Mesenteric fat pad (tissue), 1 donor: ENCODE measurements around the gene CKAP2L. TPM values are rescaled to one million over a fixed set of nuclear protein-coding genes. Genes with fewer than 3 reads are reported as not detected.
A peak's percentile ranks its signal among the peaks of the same experiment; 100 is the strongest.
"Not testable (repeated sequence)": the region's sequence is repeated elsewhere in the genome, so short reads cannot be mapped to it uniquely, and the experiment has no call there.

Experiments
- DNase-seq: peaks from one replicate; pipeline ENCODE4 v3.0.0-alpha.2; 2020; ENCODE audit warnings: low spot score
- total RNA-seq: library from RNA; stranded (reverse); fragmentation: NEBNext Ultra II Directional; extraction: Animal tissue kit (Norgen Biotek cat#: 25700); gene quantifications from one replicate; pipeline ENCODE4 v1.2.1, GENCODE V29; 2021
- donor health status: DM: yes; HTN: yes; CAD: no.

Gene CKAP2L
- total RNA-seq, 1 donor from 2014 or later: not detected

DNA sequence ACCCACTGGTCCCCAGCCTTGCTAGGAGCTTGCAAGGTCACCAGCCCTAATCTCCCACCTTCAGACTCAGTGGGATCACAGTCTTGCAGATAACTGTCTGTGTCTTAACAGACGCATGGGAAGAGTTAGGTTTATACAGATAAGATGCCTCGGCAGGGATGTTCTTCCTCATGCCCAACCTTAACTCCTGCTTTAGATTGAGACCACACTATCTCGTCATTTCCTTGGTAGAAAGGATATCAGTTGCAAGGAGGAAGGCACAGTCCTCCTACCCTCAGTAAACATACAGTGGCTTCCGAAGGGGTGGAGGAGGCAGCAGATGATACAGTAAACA, 36.4 kb downstream of the CKAP2L start:
- no peak for DNase-seq

DNA sequence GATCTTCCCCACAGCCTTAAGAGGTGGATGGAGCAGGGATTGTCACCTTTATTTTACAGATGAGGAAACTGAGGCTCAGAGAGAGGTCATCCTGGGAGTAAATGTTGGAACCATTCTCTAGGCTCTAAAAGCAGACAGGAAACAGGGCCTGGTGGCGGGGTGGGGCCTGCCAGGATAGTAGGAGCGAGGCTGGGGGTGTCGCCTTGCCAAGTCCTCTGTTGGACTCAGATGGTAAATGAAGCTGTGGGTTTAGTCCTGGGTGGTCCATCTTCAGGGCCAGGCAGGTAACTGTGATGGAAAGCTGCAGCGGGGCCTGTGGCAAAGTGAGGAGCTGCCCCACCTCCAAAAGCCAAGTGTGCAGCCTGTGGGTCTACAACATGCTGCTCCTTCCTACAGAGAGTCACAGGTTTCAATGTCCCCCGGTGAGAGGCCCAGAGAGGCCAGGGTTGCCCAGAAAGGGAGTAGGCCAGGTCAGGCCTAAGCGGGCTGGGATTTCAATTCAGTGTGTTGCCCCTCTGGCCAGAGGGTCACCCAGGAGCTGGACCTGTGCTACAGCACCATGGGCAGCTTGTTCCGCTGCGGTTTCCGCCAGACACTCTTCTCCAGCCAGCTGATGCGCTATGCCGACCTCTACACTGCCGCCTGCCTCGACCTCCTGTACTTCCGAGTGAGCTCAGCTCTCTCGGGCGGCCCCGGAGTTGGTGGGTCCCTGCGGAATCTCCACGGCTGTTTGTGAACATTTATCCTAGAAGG, 37.0 kb downstream of the CKAP2L start:
- DNase-seq: peak; percentile 87

DNA sequence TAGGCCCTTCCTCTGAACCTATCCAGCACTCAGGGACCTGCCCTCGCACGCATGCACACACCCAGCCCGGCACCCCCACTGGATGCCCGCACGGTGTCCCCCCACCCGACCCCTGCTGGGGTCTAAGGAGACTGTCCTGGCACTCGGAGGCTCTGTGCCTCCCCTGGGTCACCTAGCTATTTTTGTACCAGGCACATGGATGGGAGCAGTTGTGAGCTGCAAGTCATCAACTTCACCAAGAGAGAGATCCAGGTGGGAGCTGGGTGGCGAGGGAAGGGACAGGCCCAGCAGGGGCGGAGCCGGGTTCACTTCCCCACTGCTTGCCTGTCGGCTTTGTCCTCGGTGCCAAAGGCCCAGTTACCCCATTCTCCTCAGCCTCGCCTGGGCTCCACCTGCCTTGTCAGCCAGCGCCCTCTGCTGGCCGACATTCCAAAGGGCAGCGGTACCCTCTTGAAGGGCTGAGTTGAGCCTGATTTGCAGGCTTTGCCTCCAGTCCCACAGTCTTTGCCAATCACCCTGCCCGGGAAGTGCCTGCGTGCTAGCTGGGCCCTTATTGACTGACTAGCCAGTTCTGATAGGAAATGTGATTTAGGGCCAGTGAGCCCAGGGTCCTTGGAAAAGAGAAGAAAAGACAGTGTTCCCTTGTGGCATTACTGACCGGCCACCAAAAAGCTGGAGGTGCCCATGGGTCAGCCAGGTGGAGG, 37.8 kb downstream of the CKAP2L start:
- peak; percentile 96 for DNase-seq

DNA sequence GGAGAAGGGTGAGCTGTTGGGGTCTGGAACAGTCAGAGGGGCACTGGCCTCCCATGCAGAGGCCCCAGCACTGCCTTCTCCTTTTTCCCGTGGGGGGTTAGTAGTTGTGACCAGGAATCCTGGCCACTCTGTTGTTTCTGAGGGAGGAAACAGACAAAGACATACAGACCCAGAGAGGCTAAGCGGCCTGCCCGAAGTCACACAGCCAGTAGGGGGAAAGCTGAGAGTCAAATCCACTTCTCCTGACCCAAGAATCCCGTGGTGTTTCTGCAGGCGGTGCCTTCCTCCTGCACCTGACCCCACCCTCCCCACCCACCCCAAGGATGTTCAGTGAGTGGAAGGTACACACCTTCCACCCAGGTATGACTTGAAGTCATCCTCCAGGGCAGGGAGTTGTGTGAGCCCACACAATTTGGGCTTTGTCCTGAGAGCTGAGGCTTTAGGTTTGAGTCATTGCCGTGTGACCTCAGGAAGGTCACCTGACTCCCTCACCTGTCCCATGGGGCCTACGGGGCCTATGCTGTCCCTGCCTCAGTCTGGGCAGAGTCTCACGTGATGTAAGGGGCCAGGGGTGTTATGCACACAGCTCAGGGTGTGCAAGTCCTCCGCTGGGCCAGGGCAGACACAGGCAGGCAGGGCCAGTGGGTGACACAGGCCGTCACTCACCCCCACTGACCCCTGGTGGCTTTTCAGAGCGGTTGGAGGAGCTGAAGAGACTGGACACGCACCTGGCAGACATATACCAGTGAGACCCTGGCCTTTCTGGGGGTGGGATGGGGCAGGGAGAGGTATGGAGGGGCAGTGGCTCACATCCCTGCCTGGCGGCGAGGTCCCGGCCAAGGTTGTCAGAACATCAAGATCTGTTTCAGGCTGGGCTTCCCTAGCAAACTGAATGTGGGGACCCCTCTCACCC, 38.6 kb downstream of the CKAP2L start:
- peak; percentile 53 for DNase-seq

DNA sequence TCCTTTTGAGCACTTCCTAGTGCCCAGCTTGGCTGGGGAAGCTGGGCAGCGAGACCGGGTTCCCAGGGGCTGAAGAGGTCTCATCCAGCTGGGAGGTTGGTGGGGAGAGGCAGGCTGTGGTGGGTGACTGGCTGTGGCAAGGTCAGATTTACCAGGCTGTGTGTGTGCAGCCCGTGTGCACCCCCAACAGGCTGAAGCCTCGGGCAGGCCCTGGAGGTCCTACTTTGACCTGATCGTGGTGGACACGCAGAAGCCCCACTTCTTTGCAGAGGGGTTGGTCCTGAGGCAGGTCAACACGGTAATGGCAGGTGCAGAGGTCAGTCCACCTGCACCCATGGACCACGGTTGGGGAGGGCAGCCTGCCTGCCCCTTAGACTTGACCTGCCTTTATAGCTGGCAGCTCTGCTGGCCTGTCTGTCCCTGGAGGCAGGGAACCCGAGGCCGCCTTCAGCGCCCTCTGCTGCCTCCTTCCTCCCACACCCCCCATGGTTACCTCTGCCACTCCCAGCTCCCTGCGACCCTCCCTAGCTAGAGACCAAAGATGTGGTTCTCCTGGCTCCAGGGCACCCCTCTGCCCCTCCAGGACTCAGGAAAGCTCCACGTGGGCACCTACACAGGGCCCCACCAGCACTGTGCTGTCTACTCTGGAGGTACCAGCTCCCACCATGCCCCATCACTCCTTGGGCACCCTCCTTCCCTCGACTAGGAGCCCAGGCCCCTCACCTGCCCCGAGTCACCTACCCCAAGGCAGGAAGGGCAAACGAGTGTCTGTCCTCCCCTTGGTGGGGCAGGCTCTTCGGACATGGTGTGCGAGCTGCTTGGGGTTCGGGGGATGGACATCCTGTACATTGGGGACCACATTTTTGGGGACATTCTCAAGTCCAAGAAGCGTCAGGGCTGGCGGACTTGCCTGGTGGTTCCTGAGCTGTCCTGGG, 39.6 kb downstream of the CKAP2L start:
- peak; percentile 74 for DNase-seq

DNA sequence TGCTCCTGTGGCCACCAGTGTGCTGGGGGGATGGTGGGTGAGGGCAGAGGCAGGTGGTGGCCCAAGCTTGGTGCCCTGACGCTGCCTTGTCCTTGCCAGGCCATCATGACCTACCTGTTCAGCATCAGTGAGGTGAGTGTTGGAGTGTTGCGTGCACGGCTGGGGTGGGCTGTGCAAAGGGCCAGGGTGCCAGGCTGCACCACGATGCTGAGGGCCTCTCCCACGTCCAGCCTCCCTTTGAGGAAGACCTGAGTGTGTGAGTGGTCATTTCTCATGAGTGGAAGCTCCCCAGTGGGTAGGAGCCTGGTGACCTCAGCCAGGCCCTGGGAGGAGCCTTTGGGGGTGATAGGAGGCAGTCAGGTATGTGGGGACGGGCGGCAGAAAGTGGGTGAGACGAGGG, 40.4 kb downstream of the CKAP2L start:
- peak; percentile 78 for DNase-seq

DNA sequence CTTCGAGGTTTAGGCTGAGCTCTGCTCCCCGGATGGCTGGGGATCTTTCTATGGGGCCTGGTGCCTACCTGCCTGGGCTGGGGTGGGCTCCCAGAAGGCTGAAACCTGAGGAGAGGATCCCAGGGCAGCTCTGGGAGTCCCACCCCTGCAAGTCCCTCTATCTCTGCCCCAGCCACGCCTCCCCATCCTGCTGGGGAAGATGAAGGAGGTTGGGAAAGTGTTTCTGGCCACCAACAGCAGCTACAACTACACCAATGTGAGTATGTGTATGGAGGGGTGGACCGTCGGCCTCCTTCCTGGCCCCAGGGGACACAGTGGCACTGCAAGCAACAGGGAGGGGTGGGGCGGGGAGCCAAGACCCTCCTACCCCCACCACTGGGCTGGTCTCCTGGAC, 40.9 kb downstream of the CKAP2L start:
- DNase-seq: no peak

DNA sequence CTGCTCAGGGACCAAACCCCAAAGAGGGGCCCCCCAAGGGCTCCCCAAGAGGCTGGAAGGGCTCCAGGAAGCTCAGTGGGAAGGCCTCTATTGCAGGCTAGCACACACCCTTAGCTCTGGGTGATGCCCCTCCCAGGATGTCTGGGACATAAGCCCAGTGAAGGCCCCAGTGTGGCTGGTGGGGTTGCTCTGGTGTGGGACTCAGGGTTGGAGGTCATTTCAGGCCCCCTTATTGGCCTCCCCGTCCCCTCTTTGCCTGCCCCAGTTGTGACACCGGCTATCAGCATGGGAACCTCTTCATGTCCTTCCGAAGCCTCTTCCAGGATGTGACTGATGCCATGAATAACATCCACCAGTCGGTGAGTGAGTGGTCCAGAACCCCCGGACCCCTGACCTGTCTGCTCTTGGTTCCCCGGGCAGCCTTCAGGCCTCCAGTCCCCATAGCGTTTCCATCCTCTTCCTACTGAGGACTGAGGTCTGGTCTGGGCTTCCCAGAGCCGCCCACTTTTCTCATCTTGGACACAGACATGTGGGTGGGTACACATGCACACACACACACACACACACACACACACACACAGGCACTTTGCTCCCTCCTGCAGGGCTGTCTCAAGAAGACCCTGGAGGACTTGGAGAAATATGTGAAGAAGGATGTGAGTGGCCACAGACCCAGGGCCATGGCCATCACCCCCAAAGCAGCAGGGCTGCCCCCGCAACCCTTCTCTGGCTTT, 41.4 kb downstream of the CKAP2L start:
- DNase-seq: peak; percentile 69

DNA sequence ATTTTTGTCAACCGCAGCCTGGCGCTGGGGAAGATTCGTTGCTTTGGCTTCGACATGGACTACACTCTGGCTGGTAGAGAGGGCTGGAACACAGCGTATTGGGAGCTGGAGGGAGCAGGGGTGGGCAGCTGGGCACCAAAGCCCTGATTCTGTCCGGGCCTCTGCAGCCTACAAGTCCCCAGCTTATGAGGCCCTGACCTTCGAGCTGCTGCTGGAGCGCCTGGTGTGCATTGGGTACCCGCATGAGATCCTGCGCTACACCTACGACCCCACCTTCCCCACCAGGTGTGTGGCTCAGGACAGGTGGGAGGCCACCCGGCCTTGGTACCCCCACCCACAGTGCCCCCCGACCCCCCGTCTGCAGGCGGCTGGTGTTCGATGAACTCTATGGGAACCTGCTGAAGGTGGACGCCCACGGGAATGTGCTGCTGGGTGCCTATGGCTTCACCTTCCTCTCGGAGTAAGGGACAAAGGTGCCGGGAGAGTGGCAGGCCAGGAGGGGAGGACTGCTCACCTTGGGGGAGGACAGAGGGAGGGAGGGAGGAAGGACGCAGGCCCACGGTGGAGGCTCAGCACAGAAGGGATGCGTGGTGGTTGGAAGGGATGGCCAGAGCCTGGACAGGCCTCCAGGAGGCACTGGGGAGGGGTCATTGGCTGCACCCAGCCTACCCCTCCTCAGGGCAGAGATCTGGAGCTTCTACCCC, 42.4 kb downstream of the CKAP2L start:
- DNase-seq: peak; percentile 82

DNA sequence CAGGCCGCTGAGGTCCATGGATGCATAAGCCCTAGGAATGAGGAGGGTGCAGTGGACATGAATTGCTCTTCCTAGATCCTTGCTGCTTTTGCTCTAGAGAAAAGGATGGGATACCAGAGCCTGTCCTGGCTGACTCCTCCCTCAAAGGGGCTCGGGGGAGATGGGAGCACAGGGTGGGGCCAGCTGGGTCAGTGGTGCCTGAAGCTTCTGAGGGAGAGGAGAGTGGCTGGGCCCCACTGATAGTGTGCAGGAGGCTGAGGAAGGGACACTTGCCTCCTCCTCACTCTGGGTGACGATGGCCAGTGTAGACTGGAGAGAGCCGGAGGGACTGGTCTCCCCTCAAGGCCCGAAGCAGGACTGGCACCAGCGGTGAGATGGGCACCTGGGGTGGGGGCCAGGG, 43.6 kb downstream of the CKAP2L start, which contains the start of gene NT5DC4:
Gene NT5DC4, plus strand, starts transcription at position 236 of the 400 bp plus-strand sequence. Its CDS starts 60 bp downstream, at position 296.
- peak; percentile 43 for DNase-seq

DNA sequence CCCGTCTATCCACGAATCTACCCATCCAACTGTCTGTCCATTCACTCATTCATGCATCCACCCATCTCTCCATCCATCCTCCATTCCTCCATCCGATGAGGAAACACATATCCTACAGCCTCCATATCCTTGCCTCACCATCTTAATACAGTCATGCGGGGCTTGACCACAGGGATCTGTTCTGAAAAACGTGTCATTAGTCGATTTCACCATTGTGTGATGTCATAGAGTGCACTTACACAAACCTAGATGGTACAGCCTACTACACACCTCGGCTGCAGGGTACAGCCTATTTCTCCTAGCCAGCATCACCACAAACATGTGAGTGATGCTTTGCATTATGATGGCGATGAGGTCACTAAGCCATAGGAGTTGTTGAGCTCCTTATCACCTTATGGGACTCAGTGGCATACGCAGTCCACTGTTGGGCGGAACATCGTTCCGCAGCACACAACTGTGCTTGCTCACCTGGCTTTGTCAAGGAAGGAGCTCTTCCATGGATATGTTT, 45.5 kb downstream of the CKAP2L start:
- DNase-seq: no peak

DNA sequence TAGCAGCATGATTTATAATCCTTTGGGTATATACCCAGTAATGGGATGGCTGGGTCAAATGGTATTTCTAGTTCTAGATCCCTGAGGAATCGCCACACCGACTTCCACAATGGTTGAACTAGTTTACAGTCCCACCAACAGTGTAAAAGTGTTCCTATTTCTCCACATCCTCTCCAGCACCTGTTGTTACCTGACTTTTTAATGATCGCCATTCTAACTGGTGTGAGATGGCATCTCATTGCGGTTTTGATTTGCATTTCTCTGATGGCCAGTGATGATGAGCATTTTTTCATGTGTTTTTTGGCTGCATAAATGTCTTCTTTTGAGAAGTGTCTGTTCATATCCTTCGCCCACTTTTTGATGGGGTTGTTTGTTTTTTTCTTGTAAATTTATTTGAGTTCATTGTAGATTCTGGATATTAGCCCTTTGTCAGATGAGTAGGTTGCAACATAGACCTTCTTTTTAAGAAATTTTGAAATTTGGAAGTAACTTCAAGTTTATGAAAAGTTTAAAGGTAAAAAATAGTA, 47.5 kb downstream of the CKAP2L start:
- DNase-seq: not testable (repeated sequence)

DNA sequence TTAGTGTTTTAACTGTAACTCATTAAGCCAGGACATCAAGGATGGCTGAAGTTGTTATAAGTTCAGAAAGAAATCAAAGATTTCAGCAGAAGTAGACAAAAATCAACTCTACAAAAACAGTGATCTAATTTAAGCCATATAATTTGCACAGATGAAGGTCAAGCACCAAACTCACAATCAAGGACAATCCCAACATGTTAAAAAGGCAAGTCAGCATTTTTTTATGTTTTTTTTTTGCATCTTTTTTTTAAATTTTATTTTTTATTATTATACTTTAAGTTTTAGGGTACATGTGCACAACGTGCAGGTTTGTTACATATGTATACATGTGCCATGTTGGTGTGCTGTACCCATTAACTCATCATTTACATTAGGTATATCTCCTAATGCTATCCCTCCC, 48.3 kb downstream of the CKAP2L start:
- DNase-seq: not testable (repeated sequence)

DNA sequence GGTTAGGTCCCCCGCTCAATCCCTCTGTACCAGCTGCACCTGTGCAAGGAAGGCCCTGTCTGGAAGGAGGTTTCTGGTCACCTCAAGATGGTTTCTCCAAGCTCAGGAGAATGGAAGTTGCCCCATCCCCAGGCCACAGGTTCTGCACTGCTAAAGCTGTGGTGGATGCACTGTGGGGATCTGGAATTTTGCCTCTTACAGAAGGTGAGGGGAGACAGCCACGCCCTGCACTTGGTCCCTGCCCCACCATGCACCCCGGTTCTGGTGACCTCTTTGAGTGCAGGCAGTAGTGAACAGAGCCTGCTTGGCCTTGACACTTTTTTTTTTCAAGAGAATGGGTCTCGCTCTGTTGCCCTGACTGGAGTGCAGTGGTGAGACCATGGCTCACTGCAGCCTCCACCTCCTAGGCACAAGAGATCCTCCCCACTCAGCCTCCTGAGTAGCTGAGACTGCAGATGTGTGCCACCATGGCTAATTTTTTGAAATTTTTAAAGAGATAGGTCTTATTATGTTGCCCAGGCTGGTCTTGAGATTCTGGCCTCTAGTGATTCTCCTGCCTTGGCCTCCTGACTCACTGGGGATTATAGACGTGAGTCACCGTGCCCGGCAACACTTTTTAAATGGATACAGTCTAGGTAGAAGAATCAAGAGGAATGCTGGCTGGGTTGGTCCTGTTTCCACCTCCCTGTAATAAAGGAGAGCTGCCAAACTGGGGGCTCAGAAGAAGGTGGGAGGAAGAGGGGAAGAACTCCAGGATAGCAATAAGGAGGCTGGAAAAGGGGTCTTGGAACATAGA, 49.4 kb downstream of the CKAP2L start:
- peak; percentile 53 for DNase-seq

DNA sequence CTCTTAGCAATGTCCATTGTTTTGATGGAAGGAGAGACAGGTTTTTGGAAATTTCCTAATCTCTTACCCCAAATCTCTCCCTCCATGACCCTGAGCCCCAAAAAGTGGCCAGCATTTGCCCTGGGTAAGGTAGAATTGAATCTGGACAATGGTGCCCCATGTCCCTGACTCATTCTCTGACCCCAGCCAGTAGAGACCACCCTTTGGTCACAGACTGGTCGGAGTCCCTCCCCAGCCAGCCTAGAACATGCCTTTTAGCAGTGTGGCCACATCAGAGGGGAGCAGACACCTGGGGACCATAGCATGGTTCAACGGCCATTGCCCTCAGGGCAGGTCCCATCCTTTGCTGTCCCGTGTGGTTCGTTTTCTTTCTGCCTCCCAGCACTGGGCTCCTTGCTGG, 50.1 kb downstream of the CKAP2L start:
- DNase-seq: peak; percentile 67

DNA sequence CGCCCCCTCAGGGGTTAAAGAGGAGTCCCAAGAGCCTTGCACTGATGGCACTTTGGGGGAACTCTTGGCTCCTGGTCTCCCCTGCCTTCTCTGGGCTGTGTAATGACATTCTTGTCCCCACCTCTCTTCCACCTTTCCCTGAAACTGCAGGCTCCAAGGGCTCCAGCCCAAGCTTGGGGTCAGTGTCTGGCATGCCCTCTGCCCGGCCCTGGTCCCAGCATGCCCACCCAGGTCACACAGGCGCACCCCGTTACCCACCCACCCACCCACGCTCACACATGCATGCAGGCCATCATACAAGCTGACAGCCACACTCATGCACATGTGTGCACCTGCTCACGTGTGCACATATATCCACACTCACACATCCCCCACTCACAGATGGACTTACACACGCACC, 50.5 kb downstream of the CKAP2L start:
- peak; percentile 30 for DNase-seq

DNA sequence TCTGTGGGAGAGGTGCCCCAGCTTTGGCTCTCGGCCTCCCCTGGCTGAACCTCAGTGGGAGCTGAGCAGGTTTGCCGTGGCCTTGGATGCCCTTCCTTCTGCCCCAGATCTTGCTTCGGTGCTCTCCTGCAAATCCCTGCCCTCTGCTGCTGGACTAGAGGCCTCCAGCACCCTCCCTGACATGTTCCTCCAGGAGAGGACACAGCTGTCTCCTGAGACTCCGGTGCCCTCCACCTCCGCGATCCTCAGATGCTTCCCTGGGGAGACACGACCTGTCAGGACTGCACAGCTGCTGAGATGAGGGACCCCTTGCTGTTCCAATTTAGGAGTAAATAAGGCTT, 50.9 kb downstream of the CKAP2L start:
- peak; percentile 53 for DNase-seq
